Activated T-helper 17 cell treated with anti-CD3 and anti-CD28 coated beads, Interleukin-2, amount 50 U/mL, for 72 hours (primary cell): ENCODE measurements around the gene PLCXD3. TPM values are rescaled to one million over a fixed set of nuclear protein-coding genes. Genes with fewer than 3 reads are reported as not detected.
"Not testable (repeated sequence)": the region's sequence is repeated elsewhere in the genome, so short reads cannot be mapped to it uniquely, and the experiment has no call there.

Experiments
- ATAC-seq: fragments of 150-1000 bp; cut with Tn5 transposase; replicated peaks from 2 replicates; pipeline ENCODE4 v1.10.0; 2021; ENCODE audit warnings: mild to moderate bottlenecking, moderate library complexity
- H3K27ac Mint-ChIP-seq: one replicate; pipeline ENCODE4 v1.8.0; 2022; ENCODE audit warnings: mixed read lengths
- H3K27me3 Mint-ChIP-seq: one replicate; pipeline ENCODE4 v1.8.0; 2022; ENCODE audit warnings: mixed read lengths
- H3K36me3 Mint-ChIP-seq: one replicate; pipeline ENCODE4 v1.8.0; 2022; ENCODE audit warnings: low read depth, mild to moderate bottlenecking, mixed read lengths
- H3K4me1 Mint-ChIP-seq: one replicate; pipeline ENCODE4 v1.8.0; 2022; ENCODE audit warnings: mixed read lengths
- H3K4me3 Mint-ChIP-seq: one replicate; pipeline ENCODE4 v1.8.0; 2022; ENCODE audit warnings: mild to moderate bottlenecking, mixed read lengths
- H3K9me3 Mint-ChIP-seq: one replicate; pipeline ENCODE4 v1.8.0; 2022; ENCODE audit warnings: mixed read lengths
- total RNA-seq, 2 donors: library from RNA; stranded (reverse); gene quantifications; one replicate each; pipeline ENCODE4 v1.2.3, GENCODE V29; 2022

PLCXD3 gene
- total RNA-seq, 2 donors from 2014 or later, result not detected

DNA sequence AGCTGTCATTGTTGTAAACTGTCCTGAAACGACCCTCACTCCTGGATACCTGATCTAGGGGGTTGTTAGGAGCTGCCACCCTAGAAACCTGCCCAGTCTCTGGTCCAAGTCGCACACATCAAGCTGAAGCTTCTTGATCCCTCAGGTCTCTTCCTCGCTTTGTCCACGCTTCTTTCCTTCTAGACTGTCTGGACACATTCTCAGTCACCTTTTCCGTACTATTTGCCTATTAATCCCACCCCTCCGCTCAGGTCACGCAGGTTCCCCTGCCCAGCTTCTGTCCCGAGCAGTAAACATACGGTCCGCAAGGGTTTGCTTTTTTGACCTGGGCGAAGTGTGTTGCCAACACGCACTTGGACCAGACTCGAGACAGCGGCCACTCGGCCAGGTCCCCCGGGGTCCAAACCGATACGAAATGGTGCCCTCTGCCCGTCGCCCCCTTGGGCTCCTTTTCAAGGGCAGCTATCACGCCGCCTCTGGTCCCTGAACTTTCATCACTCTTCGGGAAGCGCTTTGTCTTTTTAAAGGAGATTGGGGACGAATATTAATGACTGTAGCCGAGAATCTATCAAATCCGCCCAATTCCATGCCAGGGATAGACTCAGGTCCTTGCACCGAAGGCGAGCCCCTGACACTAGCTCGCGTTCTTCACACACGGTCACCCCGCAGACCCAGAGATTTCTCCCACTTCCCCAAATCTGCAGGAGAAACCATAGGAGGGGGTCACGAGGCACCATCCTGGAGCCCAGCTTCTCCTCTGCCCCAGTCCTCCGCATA, 814 bp downstream of the PLCXD3 start:
- no peak overlapping the region for H3K4me3 Mint-ChIP-seq
- peaks cover 21% of the 10 kb centered on the region for H3K27me3 Mint-ChIP-seq
- H3K27ac Mint-ChIP-seq, result no peak overlapping the region
- ATAC-seq, result no peak
- H3K9me3 Mint-ChIP-seq, result no peaks in the 10 kb centered on the region
- H3K36me3 Mint-ChIP-seq, result no peaks in the 10 kb centered on the region
- peaks cover 5% of the 10 kb centered on the region for H3K4me1 Mint-ChIP-seq

- ATAC-seq, result no peak
- Mint-ChIP-seq H3K27ac (no peak overlapping the region), H3K4me1 (peaks cover 5% of the 10 kb centered on the region), H3K36me3 (no peaks in the 10 kb centered on the region), H3K9me3 (no peaks in the 10 kb centered on the region), H3K27me3 (peaks cover 21% of the 10 kb centered on the region), H3K4me3 (no peak overlapping the region)
Measured at GRCh38 chr5:41508696-41509398, 1.6 kb downstream of the PLCXD3 start.

DNA sequence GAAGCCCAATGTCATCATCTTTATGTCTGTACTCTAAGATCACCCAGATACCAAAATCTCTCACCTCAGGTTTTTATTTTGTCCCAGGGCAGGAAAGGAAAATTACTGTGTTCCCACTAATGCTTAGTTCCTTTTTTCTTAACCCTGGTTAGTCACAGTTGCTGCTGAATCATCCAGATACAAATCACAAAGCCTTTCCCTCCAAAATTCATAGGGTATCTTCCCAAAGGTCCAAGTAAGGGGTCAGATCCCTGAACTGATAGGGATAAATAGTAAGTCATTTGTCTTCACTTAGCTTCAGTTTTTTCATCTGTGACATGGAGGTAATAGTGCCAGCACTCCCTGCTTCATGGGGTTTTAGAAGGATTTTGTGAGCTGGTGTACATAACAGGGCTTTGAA, 2.2 kb downstream of the PLCXD3 start:
- ATAC-seq, result no peak
- H3K4me1 Mint-ChIP-seq, result peaks cover 5% of the 10 kb centered on the region

GRCh38 chr5:41507501-41507900, 2.9 kb downstream of the PLCXD3 start:
- Mint-ChIP-seq H3K27me3 (peaks cover 21% of the 10 kb centered on the region), H3K9me3 (no peaks in the 10 kb centered on the region), H3K27ac (no peak overlapping the region), H3K36me3 (no peaks in the 10 kb centered on the region), H3K4me1 (peaks cover 5% of the 10 kb centered on the region), H3K4me3 (no peak overlapping the region)
- no peak for ATAC-seq

More for the DNA sequence above, 2.2 kb downstream of the PLCXD3 start:
- H3K27ac Mint-ChIP-seq, result no peak overlapping the region
- H3K4me3 Mint-ChIP-seq, result no peak overlapping the region
- H3K9me3 Mint-ChIP-seq, result no peaks in the 10 kb centered on the region
- H3K27me3 Mint-ChIP-seq, result peaks cover 21% of the 10 kb centered on the region
- no peaks in the 10 kb centered on the region for H3K36me3 Mint-ChIP-seq

GRCh38 chr5:41503860-41504259, 6.5 kb downstream of the PLCXD3 start:
- Mint-ChIP-seq H3K36me3 (no peaks in the 10 kb centered on the region), H3K4me3 (no peak overlapping the region), H3K27ac (no peak overlapping the region), H3K27me3 (no peaks in the 10 kb centered on the region), H3K9me3 (peaks cover 3% of the 10 kb centered on the region), H3K4me1 (no peaks in the 10 kb centered on the region)
- ATAC-seq, result no peak

- Mint-ChIP-seq H3K9me3 (peaks cover 3% of the 10 kb centered on the region), H3K27me3 (no peaks in the 10 kb centered on the region), H3K4me1 (no peaks in the 10 kb centered on the region), H3K27ac (no peak overlapping the region), H3K4me3 (no peak overlapping the region), H3K36me3 (no peaks in the 10 kb centered on the region)
- ATAC-seq, result no peak
Measured at GRCh38 chr5:41503310-41503709, 7.1 kb downstream of the PLCXD3 start.

GRCh38 chr5:41493490-41494126, 16.8 kb downstream of the PLCXD3 start:
- not testable (repeated sequence) for H3K4me1 Mint-ChIP-seq

DNA sequence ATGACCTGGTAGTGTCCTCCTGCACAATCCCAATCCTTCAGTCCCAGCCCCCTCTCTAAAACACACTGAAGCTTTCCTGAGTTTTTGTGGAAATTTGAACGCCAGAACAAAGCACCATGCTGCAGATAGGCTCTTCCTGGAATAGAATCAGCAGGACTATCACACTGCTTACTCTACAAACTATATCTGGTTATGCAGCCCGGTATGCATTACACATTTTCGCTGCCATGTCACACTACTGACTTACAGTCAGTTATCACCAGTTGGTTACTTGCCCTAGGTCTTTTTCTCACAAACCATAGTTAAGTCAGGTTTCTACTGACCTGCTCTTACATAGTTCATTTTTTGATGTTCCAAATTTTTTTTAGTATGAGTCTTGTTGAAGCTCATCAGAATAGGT, 24.9 kb downstream of the PLCXD3 start:
- peaks cover 5% of the 10 kb centered on the region for H3K9me3 Mint-ChIP-seq
- no peak overlapping the region for H3K4me3 Mint-ChIP-seq
- H3K4me1 Mint-ChIP-seq, result no peaks in the 10 kb centered on the region
- no peaks in the 10 kb centered on the region for H3K36me3 Mint-ChIP-seq
- H3K27me3 Mint-ChIP-seq, result no peaks in the 10 kb centered on the region
- no peak overlapping the region for H3K27ac Mint-ChIP-seq
- ATAC-seq, result no peak

More at GRCh38 chr5:41493490-41494126, 16.8 kb downstream of the PLCXD3 start:
- not testable (repeated sequence) for H3K27me3 Mint-ChIP-seq, H3K36me3 Mint-ChIP-seq, ATAC-seq, H3K4me3 Mint-ChIP-seq, H3K27ac Mint-ChIP-seq, H3K9me3 Mint-ChIP-seq

DNA sequence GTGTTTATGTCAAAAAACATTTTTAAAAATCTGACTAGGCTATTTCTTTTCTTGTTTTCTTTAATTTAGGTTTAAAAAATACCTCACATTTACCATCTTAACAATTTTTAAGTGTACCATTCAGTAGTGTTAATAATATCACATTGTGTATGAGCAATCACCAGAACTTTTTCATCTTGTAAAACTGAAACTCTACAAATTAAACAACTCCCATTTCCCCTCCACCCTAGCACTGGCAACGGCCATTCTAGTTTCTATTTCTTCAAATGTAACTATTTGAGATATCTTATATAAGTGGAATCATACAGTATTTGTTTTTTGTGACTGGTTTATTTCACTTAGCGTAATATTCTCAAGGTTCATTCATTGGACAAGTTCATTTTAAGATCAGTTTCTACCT, 27.7 kb downstream of the PLCXD3 start:
- no peak for ATAC-seq
- Mint-ChIP-seq H3K27ac (no peak overlapping the region), H3K4me3 (no peak overlapping the region), H3K36me3 (no peaks in the 10 kb centered on the region), H3K4me1 (no peaks in the 10 kb centered on the region), H3K27me3 (no peaks in the 10 kb centered on the region), H3K9me3 (peaks cover 4% of the 10 kb centered on the region)

- Mint-ChIP-seq H3K27me3 (no peaks in the 10 kb centered on the region), H3K27ac (no peak overlapping the region), H3K9me3 (no peaks in the 10 kb centered on the region), H3K4me3 (no peak overlapping the region), H3K36me3 (no peaks in the 10 kb centered on the region), H3K4me1 (no peaks in the 10 kb centered on the region)
- no peak for ATAC-seq
Measured at GRCh38 chr5:41482173-41482572, 28.2 kb downstream of the PLCXD3 start.

DNA sequence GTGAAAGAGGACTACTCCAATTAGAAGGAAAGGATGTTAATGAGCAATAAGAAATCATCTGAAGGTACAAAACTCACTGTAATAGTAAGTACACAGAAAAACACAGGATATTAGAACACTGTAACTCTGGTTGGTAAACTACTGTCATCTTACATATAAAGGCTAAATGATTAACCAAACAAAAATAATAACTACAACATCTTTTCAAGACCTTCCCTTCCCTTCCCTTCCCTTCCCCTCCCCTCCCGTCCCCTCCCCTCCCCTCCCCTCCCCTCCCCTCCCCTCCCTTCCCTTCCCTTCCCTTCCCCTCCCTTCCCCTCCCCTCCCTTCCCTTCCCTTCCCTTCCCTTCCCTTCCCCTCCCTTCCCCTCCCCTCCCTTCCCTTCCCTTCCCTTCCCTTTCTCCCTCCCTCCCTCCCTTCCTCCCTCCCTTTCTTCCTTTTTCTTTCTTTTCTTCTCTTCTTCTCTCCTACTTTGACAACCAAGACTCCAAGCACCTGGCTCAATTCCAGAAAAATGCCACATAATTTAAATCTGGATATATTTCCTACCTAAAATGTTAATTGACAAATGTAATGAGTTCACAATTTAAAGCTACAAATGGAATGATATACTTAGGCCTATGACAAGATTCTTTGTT, 38.7 kb downstream of the PLCXD3 start:
- not testable (repeated sequence) for H3K27me3 Mint-ChIP-seq, H3K36me3 Mint-ChIP-seq, ATAC-seq, H3K27ac Mint-ChIP-seq, H3K4me3 Mint-ChIP-seq, H3K4me1 Mint-ChIP-seq
- peaks cover 18% of the 10 kb centered on the region for H3K9me3 Mint-ChIP-seq

DNA sequence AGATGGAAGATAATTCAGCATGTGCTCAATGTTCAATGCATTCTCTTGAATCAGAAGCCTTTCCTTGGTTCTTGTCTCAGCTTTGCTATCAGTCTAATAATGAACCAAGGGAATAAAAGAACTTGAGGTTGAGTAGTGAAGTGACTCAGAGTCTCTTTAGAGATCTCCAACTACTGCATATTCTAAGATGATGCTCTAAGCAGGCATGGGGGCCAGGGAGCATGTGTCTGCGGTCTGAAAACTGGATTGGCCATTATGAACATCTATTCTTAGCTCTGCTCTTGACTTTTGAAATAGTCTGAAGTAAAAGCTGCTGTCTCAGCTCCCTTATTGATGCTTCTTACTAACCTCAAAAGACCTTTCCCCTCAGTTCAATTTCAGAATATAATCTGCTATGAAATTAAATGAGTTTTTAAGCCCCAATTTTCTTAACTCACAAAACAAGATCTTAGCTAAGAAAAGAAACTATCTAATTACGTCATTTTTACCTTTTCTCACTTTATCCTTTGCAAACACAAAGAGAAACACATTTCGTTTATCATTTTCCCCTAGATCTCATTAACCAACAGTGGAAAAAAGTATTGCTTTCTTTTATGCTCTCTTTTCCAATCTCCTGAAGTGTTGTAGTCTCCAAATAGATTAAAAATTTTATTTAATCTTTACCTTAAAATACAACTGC, 44.8 kb downstream of the PLCXD3 start:
- no peak for ATAC-seq
- no peak overlapping the region for H3K27ac Mint-ChIP-seq
- no peaks in the 10 kb centered on the region for H3K4me1 Mint-ChIP-seq
- no peak overlapping the region for H3K4me3 Mint-ChIP-seq
- H3K36me3 Mint-ChIP-seq, result no peaks in the 10 kb centered on the region
- H3K9me3 Mint-ChIP-seq, result peaks cover 4% of the 10 kb centered on the region
- peaks cover 3% of the 10 kb centered on the region for H3K27me3 Mint-ChIP-seq

- H3K27ac Mint-ChIP-seq, result no peak overlapping the region
- no peak overlapping the region for H3K4me3 Mint-ChIP-seq
- no peak for ATAC-seq
- H3K9me3 Mint-ChIP-seq, result peaks cover 4% of the 10 kb centered on the region
- no peaks in the 10 kb centered on the region for H3K36me3 Mint-ChIP-seq
- H3K27me3 Mint-ChIP-seq, result no peaks in the 10 kb centered on the region
- no peaks in the 10 kb centered on the region for H3K4me1 Mint-ChIP-seq
Measured at GRCh38 chr5:41459557-41459956, 50.8 kb downstream of the PLCXD3 start.

GRCh38 chr5:41457094-41457493, 53.3 kb downstream of the PLCXD3 start:
- Mint-ChIP-seq H3K27ac (no peak overlapping the region), H3K36me3 (no peaks in the 10 kb centered on the region), H3K4me3 (no peak overlapping the region), H3K4me1 (no peaks in the 10 kb centered on the region), H3K9me3 (peaks cover 4% of the 10 kb centered on the region), H3K27me3 (peaks cover 4% of the 10 kb centered on the region)
- ATAC-seq, result no peak
